Liver (tissue), 9 donors: ENCODE results near the gene UGGT2. TPM values are rescaled to one million over a fixed set of nuclear protein-coding genes. Genes with fewer than 3 reads are reported as not detected.

ENCODE experiments used
- DNase-seq: peaks from one replicate; pipeline ENCODE4 v3.0.0-alpha.2; 2017; ENCODE audit warnings: low spot score
- H3K27ac ChIP-seq, 2 donors: one replicate each; pipeline ENCODE4 v1.7.0; 2013; ENCODE audit warnings: inconsistent platforms in 2 of 2, low read length in 2 of 2, control low read depth in 1 of 2, low read depth in 1 of 2, mild to moderate bottlenecking in 1 of 2
- H3K27me3 ChIP-seq, 4 donors: one replicate each; pipeline versions ENCODE4 v1.6.1 to v1.7.0; 2013; ENCODE audit warnings: low read length in 3 of 4, inconsistent platforms in 1 of 4, mild to moderate bottlenecking in 1 of 4, moderate library complexity in 1 of 4; ENCODE audit not compliant: control insufficient read depth in 4 of 4, insufficient read depth in 4 of 4
- H3K36me3 ChIP-seq, 4 donors: one replicate each; pipeline versions ENCODE4 v1.6.1 to v1.7.0; 2013; ENCODE audit warnings: low read length in 3 of 4, mild to moderate bottlenecking in 3 of 4, low read depth in 1 of 4, moderate library complexity in 1 of 4; ENCODE audit not compliant: control insufficient read depth in 4 of 4, insufficient read depth in 3 of 4
- H3K4me1 ChIP-seq, 4 donors: one replicate each; pipeline versions ENCODE4 v1.6.1 to v1.7.0; 2013; ENCODE audit warnings: low read length in 3 of 4, mild to moderate bottlenecking in 3 of 4, moderate library complexity in 1 of 4; ENCODE audit not compliant: control insufficient read depth in 4 of 4, insufficient read depth in 4 of 4
- H3K4me3 ChIP-seq, 3 donors: one replicate each; pipeline versions ENCODE4 v1.6.1 to v1.7.0; 2013; ENCODE audit warnings: low read length in 3 of 3, control low read depth in 1 of 3, low read depth in 1 of 3, mild to moderate bottlenecking in 1 of 3
- H3K9ac ChIP-seq, 2 donors: one replicate each; pipeline ENCODE4 v1.7.0; 2013; ENCODE audit warnings: low read length in 2 of 2, mild to moderate bottlenecking in 2 of 2, moderate library complexity in 2 of 2, control low read depth in 1 of 2, low read depth in 1 of 2
- H3K9me3 ChIP-seq, 4 donors: one replicate each; pipeline versions ENCODE4 v1.6.1 to v1.7.0; 2013; ENCODE audit warnings: low read length in 3 of 4; ENCODE audit not compliant: control insufficient read depth in 4 of 4
- EGR1 ChIP-seq, 2 donors: IDR thresholded peaks; 2 replicates each; pipeline ENCODE4 v1.6.1; 2016 to 2018; ENCODE audit warnings: antibody characterized with exemption in 2 of 2, low read depth in 2 of 2
- FOXA1 ChIP-seq: IDR thresholded peaks from 2 replicates; pipeline ENCODE4 v1.6.1; 2016; ENCODE audit warnings: antibody characterized with exemption
- FOXA2 ChIP-seq: IDR thresholded peaks from 2 replicates; pipeline ENCODE4 v1.6.1; 2016; ENCODE audit warnings: antibody characterized with exemption
- GABPA ChIP-seq, 2 donors: IDR thresholded peaks in 1 of 2; conservative IDR thresholded peaks in 1 of 2; 2 replicates each; pipeline ENCODE4 v1.6.1; 2016; ENCODE audit warnings: antibody characterized with exemption in 2 of 2, mild to moderate bottlenecking in 1 of 2, moderate library complexity in 1 of 2
- HNF4A ChIP-seq, 2 donors: conservative IDR thresholded peaks; 2 replicates each; pipeline ENCODE4 v1.6.1; 2016; ENCODE audit warnings: antibody characterized with exemption in 2 of 2, mild to moderate bottlenecking in 2 of 2
- HNF4G ChIP-seq: IDR thresholded peaks from 2 replicates; pipeline ENCODE4 v1.6.1; 2016; ENCODE audit warnings: antibody characterized with exemption
- JUND ChIP-seq, 2 donors: IDR thresholded peaks; 2 replicates each; pipeline ENCODE4 v1.6.1; 2016; ENCODE audit warnings: antibody characterized with exemption in 2 of 2
- RAD21 ChIP-seq, 2 donors: IDR thresholded peaks; 2 replicates each; pipeline ENCODE4 v1.6.1; 2016; ENCODE audit warnings: antibody characterized with exemption in 2 of 2, mild to moderate bottlenecking in 2 of 2
- RXRA ChIP-seq, 2 donors: IDR thresholded peaks; 2 replicates each; pipeline ENCODE4 v1.6.1; 2017 to 2018; ENCODE audit warnings: antibody characterized with exemption in 2 of 2, mild to moderate bottlenecking in 1 of 2
- SP1 ChIP-seq: IDR thresholded peaks from 2 replicates; pipeline ENCODE4 v1.6.1; 2018; ENCODE audit warnings: antibody characterized with exemption, mild to moderate bottlenecking
- TAF1 ChIP-seq: conservative IDR thresholded peaks from 2 replicates; pipeline ENCODE4 v1.6.1; 2016; ENCODE audit warnings: antibody characterized with exemption, mild to moderate bottlenecking
- YY1 ChIP-seq: IDR thresholded peaks from 2 replicates; pipeline ENCODE4 v1.6.1; 2016; ENCODE audit warnings: antibody characterized with exemption, mild to moderate bottlenecking
- WGBS: extraction: QIAGEN DNeasy Blood & Tissue Kit; methylation state at CpG from one replicate; pipeline ENCODE4 v1.1.7; 2013; 5-methylcytosine and 5-hydroxymethylcytosine counted together
- polyA plus RNA-seq, 2 donors: library from polyadenylated mRNA; stranded (reverse) in 1 of 2; unstranded in 1 of 2; fragments of 200-250 nt in 1 of 2; fragments of >200 nt in 1 of 2; fragmentation: Nextera tagmentation in 1 of 2; extraction: Ambion mirVana in 1 of 2; gene quantifications; one replicate each; pipeline versions ENCODE4 v1.2.1 to v1.2.3, GENCODE V29; 2013 to 2015
- total RNA-seq, 2 donors: library from RNA; depleted of rRNA; stranded (reverse); fragments of >200 nt; gene quantifications; one replicate each; pipeline ENCODE4 v1.2.3, GENCODE V29; 2014
- TF ChIP-seq, protein P1 (sequence below): IDR thresholded peaks from 2 replicates; pipeline ENCODE4 v1.6.1; 2016; ENCODE audit warnings: antibody characterized with exemption, mild to moderate bottlenecking
- TF ChIP-seq, protein P2 (sequence below): IDR thresholded peaks from 2 replicates; pipeline ENCODE4 v1.6.1; 2016; ENCODE audit warnings: antibody characterized with exemption
- TF ChIP-seq, protein P3 (sequence below): fragments of 150-350 bp; IDR thresholded peaks from 2 replicates; pipeline ENCODE4 v1.5.1; 2017; ENCODE audit warnings: improper control_type of control experiment, low read depth, low read length; ENCODE audit not compliant: missing input control
- TF ChIP-seq, protein P4 (sequence below): IDR thresholded peaks from 2 replicates; pipeline ENCODE4 v1.6.1; 2016; ENCODE audit warnings: antibody characterized with exemption
- TF ChIP-seq, protein P5 (sequence below): IDR thresholded peaks from 2 replicates; pipeline ENCODE4 v1.6.1; 2016; ENCODE audit warnings: antibody characterized with exemption
- donor health status: healthy.
- donor health status: healthy.
- donor health status: healthy.
- donor health status: healthy.
- donor health status: healthy.

Gene UGGT2
- total and polyA plus RNA-seq, 4 donors = 5.6 to 23.0 (median 13.2) TPM

DNA sequence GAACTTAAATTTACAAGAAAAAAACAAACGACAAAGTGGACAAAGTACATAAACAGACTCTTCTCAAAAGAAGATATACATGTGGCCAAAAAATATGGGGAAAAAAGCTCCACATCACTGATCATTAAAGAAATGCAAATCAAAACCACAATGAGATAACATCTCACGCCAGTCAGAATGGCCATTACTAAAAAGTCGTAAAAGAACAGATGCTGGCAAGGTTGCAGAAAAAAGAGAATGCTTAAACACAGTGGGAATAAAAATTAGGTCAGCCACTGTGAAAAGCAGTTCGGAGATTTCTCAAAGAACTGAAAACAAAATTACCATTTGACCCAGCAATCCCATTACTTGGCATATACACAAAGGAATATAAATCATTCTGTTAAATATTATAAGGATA lies 132.7 kb downstream of the UGGT2 start:
- Histone ChIP-seq H3K4me3 (no peak overlapping the region), H3K4me1 (no peaks in the 10 kb centered on the region), H3K9me3 (no peaks in the 10 kb centered on the region), H3K9ac (no peak overlapping the region), H3K27ac (no peak overlapping the region), H3K27me3 (no peaks in the 10 kb centered on the region), H3K36me3 (no peaks in the 10 kb centered on the region)
- TF ChIP-seq RAD21 (IDR thresholded peaks at IDR 0.05) (no peak), HNF4A (conservative IDR thresholded peaks at IDR 0.05) (no peak), EGR1 (IDR thresholded peaks at IDR 0.05; ENCODE audit: low read depth in 2 of 2) (no peak), HNF4G (no peak), SP1 (no peak), FOXA2 (no peak), GABPA (IDR thresholded peaks at IDR 0.05 in 1 of 2, conservative IDR thresholded peaks at IDR 0.05 in 1 of 2) (no peak), FOXA1 (no peak), TAF1 (no peak), YY1 (no peak), RXRA (IDR thresholded peaks at IDR 0.05) (no peak), JUND (IDR thresholded peaks at IDR 0.05) (no peak)
- TF ChIP-seq, protein P1, sequence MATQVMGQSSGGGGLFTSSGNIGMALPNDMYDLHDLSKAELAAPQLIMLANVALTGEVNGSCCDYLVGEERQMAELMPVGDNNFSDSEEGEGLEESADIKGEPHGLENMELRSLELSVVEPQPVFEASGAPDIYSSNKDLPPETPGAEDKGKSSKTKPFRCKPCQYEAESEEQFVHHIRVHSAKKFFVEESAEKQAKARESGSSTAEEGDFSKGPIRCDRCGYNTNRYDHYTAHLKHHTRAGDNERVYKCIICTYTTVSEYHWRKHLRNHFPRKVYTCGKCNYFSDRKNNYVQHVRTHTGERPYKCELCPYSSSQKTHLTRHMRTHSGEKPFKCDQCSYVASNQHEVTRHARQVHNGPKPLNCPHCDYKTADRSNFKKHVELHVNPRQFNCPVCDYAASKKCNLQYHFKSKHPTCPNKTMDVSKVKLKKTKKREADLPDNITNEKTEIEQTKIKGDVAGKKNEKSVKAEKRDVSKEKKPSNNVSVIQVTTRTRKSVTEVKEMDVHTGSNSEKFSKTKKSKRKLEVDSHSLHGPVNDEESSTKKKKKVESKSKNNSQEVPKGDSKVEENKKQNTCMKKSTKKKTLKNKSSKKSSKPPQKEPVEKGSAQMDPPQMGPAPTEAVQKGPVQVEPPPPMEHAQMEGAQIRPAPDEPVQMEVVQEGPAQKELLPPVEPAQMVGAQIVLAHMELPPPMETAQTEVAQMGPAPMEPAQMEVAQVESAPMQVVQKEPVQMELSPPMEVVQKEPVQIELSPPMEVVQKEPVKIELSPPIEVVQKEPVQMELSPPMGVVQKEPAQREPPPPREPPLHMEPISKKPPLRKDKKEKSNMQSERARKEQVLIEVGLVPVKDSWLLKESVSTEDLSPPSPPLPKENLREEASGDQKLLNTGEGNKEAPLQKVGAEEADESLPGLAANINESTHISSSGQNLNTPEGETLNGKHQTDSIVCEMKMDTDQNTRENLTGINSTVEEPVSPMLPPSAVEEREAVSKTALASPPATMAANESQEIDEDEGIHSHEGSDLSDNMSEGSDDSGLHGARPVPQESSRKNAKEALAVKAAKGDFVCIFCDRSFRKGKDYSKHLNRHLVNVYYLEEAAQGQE = no peak
- TF ChIP-seq, protein P2, sequence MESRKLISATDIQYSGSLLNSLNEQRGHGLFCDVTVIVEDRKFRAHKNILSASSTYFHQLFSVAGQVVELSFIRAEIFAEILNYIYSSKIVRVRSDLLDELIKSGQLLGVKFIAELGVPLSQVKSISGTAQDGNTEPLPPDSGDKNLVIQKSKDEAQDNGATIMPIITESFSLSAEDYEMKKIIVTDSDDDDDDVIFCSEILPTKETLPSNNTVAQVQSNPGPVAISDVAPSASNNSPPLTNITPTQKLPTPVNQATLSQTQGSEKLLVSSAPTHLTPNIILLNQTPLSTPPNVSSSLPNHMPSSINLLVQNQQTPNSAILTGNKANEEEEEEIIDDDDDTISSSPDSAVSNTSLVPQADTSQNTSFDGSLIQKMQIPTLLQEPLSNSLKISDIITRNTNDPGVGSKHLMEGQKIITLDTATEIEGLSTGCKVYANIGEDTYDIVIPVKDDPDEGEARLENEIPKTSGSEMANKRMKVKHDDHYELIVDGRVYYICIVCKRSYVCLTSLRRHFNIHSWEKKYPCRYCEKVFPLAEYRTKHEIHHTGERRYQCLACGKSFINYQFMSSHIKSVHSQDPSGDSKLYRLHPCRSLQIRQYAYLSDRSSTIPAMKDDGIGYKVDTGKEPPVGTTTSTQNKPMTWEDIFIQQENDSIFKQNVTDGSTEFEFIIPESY = no peak
- TF ChIP-seq, protein P3, sequence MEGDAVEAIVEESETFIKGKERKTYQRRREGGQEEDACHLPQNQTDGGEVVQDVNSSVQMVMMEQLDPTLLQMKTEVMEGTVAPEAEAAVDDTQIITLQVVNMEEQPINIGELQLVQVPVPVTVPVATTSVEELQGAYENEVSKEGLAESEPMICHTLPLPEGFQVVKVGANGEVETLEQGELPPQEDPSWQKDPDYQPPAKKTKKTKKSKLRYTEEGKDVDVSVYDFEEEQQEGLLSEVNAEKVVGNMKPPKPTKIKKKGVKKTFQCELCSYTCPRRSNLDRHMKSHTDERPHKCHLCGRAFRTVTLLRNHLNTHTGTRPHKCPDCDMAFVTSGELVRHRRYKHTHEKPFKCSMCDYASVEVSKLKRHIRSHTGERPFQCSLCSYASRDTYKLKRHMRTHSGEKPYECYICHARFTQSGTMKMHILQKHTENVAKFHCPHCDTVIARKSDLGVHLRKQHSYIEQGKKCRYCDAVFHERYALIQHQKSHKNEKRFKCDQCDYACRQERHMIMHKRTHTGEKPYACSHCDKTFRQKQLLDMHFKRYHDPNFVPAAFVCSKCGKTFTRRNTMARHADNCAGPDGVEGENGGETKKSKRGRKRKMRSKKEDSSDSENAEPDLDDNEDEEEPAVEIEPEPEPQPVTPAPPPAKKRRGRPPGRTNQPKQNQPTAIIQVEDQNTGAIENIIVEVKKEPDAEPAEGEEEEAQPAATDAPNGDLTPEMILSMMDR = no peak
- TF ChIP-seq, protein P4, sequence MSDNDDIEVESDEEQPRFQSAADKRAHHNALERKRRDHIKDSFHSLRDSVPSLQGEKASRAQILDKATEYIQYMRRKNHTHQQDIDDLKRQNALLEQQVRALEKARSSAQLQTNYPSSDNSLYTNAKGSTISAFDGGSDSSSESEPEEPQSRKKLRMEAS = no peak
- TF ChIP-seq, protein P5, sequence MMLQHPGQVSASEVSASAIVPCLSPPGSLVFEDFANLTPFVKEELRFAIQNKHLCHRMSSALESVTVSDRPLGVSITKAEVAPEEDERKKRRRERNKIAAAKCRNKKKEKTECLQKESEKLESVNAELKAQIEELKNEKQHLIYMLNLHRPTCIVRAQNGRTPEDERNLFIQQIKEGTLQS = no peak
- no peak for DNase-seq
- WGBS = 92% methylated on average over 4 of the region's 4 CpGs
